ENCODE measurements around the gene CYP11A1. TPM values are rescaled to one million over a fixed set of nuclear protein-coding genes. Genes with fewer than 3 reads are reported as not detected.

CYP11A1 gene
- 0.28 and 0.38 TPM in 2 replicates for total RNA-seq

GRCh38 chr15:74367296-74367854 lies at the start of gene CYP11A1:
Gene CYP11A1 (minus strand): TSS chr15:74367646. CDS start chr15:74367585, 61 bp downstream.

Other genes starting within 250 kb of the CYP11A1 start
- under 0.01 and 0.58 TPM in 2 replicates for gene ISLR2, start 237.1 kb downstream of the CYP11A1 start, total RNA-seq
- gene ISLR, start 193.9 kb downstream of the CYP11A1 start, total RNA-seq: 18.8 and 23.4 TPM in 2 replicates
- gene STRA6, start 164.9 kb downstream of the CYP11A1 start, total RNA-seq: 0.85 and 2.5 TPM in 2 replicates
- gene CCDC33, start 131.3 kb downstream of the CYP11A1 start, total RNA-seq: not detected in 2 replicates
- 19.7 and 59.6 TPM in 2 replicates for gene SEMA7A, start 66.3 kb upstream of the CYP11A1 start, total RNA-seq
- gene UBL7, start 93.5 kb upstream of the CYP11A1 start, total RNA-seq: 31.6 and 40.3 TPM in 2 replicates
- gene ARID3B, start 173.6 kb upstream of the CYP11A1 start, total RNA-seq: 1.7 and 2.1 TPM in 2 replicates
- gene CLK3, start 248.2 kb upstream of the CYP11A1 start, total RNA-seq: 50.2 and 64.0 TPM in 2 replicates